GM18507 (cell line): ENCODE measurements around the gene FZR1.

Experiments used
- DNase-seq: peaks from one replicate; pipeline ENCODE4 v3.0.0; 2011; ENCODE audit warnings: low read depth; ENCODE audit not compliant: insufficient read length; ENCODE audit errors: extremely low spot score
- FAIRE-seq: peaks from 2 replicates; lab custom pipeline; 2011; peaks lifted over from hg19 to GRCh38; lab: Jason Lieb, UNC

Gene FZR1

GRCh38 chr19:3505598-3506383, at the start of gene FZR1:
Gene FZR1, plus strand, starts transcription at chr19:3506311. Its CDS starts 16,679 bp downstream, at chr19:3522990.
- DNase-seq (peak; percentile 100), FAIRE-seq (peak; percentile 96)

GRCh38 chr19:3456925-3457527, 49.1 kb upstream of the FZR1 start:
- FAIRE-seq: no peak
- DNase-seq: no peak

GRCh38 chr19:3457528-3458228, 48.4 kb upstream of the FZR1 start:
- DNase-seq: no peak
- no peak for FAIRE-seq

- DNase-seq (no peak), FAIRE-seq (no peak)
Observed at GRCh38 chr19:3458229-3459088, 47.7 kb upstream of the FZR1 start.

- FAIRE-seq: no peak
Observed at GRCh38 chr19:3459089-3459881, 46.8 kb upstream of the FZR1 start.

GRCh38 chr19:3459965-3460582, 46.0 kb upstream of the FZR1 start:
- FAIRE-seq (no peak), DNase-seq (no peak)

More at GRCh38 chr19:3459089-3459881, 46.8 kb upstream of the FZR1 start:
- no peak for DNase-seq

GRCh38 chr19:3462991-3463713, 43.0 kb upstream of the FZR1 start:
- no peak for FAIRE-seq
- DNase-seq: no peak

- FAIRE-seq (no peak), DNase-seq (no peak)
Observed at GRCh38 chr19:3463714-3464586, 42.2 kb upstream of the FZR1 start.

GRCh38 chr19:3464587-3465235, 41.4 kb upstream of the FZR1 start:
- no peak for FAIRE-seq
- no peak for DNase-seq

- no peak for FAIRE-seq
Observed at GRCh38 chr19:3465552-3465951, 40.6 kb upstream of the FZR1 start.

GRCh38 chr19:3466635-3467034, 39.5 kb upstream of the FZR1 start:
- FAIRE-seq (no peak), DNase-seq (no peak)

More at GRCh38 chr19:3465552-3465951, 40.6 kb upstream of the FZR1 start:
- DNase-seq: no peak

GRCh38 chr19:3467437-3468198, 38.5 kb upstream of the FZR1 start:
- FAIRE-seq (no peak), DNase-seq (no peak)

- no peak for DNase-seq
- no peak for FAIRE-seq
Observed at GRCh38 chr19:3468211-3468610, 37.9 kb upstream of the FZR1 start.

- no peak for DNase-seq
- no peak for FAIRE-seq
Observed at GRCh38 chr19:3469638-3470499, 36.2 kb upstream of the FZR1 start.
